ENCODE data around the gene RTN1.

Gene RTN1

DNA sequence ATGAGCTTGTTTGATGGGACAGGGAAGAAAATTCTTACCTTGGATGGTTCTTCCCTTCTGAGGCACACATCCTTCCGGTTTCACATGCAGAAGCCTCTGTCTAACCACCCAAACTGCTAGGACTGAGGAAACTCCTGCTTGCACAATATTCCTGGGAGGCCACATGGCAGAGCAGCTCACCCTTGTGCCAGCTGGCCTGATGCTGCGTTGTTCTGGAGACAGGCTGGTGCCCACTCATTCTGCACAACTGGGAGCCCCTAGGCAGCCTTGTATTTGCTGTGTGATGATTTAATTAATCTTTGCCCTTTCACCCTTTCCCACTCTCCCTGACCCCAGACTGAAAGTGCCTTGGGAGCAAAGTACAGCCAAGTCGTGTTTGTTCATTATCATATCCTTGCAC lies 130.8 kb downstream of the RTN1 start:
- Histone ChIP-seq H3K36me3 (no peaks in the 10 kb centered on the region), H3K27ac (no peak overlapping the region), H3K4me3 (ENCODE audit: low read depth, low read length) (no peak overlapping the region), H3K9me3 (ENCODE audit: severe bottlenecking) (peaks cover 3% of the 10 kb centered on the region), H3K27me3 (ENCODE audit: insufficient read depth, low read depth, severe bottlenecking) (no peaks in the 10 kb centered on the region)
- TF ChIP-seq, protein P1, sequence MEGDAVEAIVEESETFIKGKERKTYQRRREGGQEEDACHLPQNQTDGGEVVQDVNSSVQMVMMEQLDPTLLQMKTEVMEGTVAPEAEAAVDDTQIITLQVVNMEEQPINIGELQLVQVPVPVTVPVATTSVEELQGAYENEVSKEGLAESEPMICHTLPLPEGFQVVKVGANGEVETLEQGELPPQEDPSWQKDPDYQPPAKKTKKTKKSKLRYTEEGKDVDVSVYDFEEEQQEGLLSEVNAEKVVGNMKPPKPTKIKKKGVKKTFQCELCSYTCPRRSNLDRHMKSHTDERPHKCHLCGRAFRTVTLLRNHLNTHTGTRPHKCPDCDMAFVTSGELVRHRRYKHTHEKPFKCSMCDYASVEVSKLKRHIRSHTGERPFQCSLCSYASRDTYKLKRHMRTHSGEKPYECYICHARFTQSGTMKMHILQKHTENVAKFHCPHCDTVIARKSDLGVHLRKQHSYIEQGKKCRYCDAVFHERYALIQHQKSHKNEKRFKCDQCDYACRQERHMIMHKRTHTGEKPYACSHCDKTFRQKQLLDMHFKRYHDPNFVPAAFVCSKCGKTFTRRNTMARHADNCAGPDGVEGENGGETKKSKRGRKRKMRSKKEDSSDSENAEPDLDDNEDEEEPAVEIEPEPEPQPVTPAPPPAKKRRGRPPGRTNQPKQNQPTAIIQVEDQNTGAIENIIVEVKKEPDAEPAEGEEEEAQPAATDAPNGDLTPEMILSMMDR (IDR thresholded peaks at IDR 0.05; ENCODE audit: low read depth, low read length) = no peak
- no peak for DNase-seq

DNA sequence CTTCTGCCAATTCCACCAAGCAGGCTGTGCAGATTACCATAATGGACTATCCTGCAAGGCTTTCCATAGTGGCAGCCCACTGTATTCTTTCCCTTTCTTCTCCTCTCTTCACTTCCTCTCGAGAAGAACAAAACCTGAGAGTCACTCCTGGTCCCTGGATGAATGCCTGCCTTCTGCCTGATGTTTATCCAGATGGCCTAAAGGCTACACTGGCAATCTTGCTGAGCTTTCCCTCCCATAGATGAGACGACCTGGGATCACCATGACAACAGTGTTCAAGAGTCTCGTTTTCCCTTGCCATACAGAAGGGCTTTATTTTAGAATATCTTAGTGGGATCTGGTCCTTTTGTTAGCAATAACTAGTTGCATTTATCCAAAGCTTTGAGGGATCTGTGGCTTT lies 142.3 kb downstream of the RTN1 start:
- H3K36me3 ChIP-seq = 0 out of 2 replicates have a peak, but pooled peaks cover 2% of the 10 kb centered on the region
- TF ChIP-seq, protein P1 (IDR thresholded peaks at IDR 0.05; ENCODE audit: low read depth, low read length) = no peak
- no peak overlapping the region for H3K27ac ChIP-seq
- H3K27me3 ChIP-seq (ENCODE audit: insufficient read depth, low read depth, severe bottlenecking) = no peaks in the 10 kb centered on the region
- peak; percentile 37 for DNase-seq
- H3K9me3 ChIP-seq (ENCODE audit: severe bottlenecking) = no peaks in the 10 kb centered on the region
- no peak overlapping the region for H3K4me3 ChIP-seq (ENCODE audit: low read depth, low read length)

DNA sequence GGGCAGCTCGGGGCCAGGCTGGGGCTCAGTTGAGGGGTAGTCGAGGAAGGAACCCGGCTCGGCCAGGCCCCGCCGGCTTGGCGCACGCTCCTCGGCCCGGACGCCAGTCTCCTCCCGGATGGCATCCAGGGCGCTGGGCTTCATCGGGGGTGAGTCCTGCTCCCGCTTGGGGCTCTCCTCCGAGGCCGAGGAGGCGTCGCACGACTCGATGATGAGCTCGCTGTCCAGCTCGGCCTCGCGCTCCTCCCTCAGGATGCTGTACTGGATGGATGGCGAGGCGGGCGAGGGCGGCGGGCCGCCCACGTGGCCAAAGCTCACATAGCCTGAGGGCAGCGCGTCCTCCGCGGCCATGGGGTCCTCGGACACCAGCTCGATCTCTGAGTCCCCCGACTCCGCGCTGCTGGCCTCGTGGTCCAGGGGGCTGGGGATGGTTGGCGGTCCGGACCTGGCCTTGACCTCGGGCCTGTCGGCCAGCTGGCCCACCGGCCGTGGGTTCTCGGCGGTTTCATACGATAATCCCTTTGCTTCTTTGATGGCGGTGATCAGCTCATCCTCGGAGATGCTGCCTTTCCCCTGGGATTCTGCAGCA lies 143.4 kb downstream of the RTN1 start:
- H3K27me3 ChIP-seq (ENCODE audit: insufficient read depth, low read depth, severe bottlenecking) = no peaks in the 10 kb centered on the region
- H3K27ac ChIP-seq = peak overlapping the region; percentile 33
- H3K9me3 ChIP-seq (ENCODE audit: severe bottlenecking) = no peaks in the 10 kb centered on the region
- no peak overlapping the region for H3K4me3 ChIP-seq (ENCODE audit: low read depth, low read length)
- TF ChIP-seq, protein P1 (IDR thresholded peaks at IDR 0.05; ENCODE audit: low read depth, low read length) = no peak
- DNase-seq = peak; percentile 48
- 0 out of 2 replicates have a peak, but pooled peaks cover 2% of the 10 kb centered on the region for H3K36me3 ChIP-seq

DNA sequence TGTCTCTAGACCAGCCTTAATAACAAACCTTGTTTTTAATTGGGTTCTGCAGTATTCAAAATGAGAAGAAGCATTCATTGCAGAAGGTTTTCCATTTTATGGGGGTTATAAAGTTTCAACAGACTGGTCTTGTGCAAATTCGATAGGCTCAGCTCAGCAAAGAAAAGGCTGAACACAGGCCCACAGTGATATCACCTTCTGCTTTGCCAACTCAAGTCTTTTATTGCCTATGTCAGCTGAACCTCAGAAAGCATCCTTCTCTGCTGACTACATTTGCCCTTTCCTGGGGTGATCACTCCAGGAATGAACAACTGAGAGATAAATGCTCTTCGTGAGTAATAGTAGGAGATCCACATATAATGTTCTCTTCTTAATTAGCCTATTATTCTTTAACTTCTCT lies 159.5 kb downstream of the RTN1 start:
- Histone ChIP-seq H3K36me3 (no peaks in the 10 kb centered on the region), H3K4me3 (ENCODE audit: low read depth, low read length) (no peak overlapping the region), H3K9me3 (ENCODE audit: severe bottlenecking) (no peaks in the 10 kb centered on the region), H3K27ac (no peak overlapping the region), H3K27me3 (ENCODE audit: insufficient read depth, low read depth, severe bottlenecking) (no peaks in the 10 kb centered on the region)
- no peak for DNase-seq
- TF ChIP-seq, protein P1 (IDR thresholded peaks at IDR 0.05; ENCODE audit: low read depth, low read length) = no peak

DNA sequence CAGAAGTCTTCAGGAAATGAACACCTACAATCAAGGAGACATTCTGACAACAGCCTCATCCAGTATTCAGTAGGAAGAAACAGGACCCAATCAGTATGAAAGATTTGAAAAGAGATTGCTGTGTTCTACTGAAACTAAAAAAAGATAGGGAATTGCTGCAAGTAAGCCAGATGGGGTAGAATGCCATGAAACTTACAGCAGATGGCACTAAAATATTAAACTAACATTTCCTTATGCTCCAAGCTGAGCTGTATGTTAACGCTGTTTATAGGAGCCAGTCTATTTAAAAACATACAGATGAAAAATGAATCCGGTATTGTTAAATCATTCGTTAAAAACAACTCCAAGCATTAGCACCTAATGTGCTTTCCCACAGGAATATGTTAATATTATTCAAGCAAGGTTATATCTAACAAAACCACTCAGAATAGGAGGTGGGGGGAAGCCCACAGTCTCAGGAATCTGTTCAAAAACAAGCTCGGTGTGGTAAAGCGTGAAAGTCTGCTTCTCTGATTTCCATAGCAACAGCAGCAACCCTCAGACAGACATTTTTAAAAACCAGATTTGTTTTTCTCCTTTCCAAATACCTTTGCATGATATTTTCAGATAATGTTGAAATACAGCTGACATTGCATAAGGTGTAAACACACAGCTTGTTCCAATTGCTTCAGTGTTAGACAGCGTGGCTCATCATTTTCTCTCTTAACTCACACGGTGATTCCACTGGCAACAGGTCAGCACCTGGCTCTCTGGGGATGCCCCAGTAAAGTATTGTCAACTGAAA lies 162.6 kb downstream of the RTN1 start:
- TF ChIP-seq, protein P1 (IDR thresholded peaks at IDR 0.05; ENCODE audit: low read depth, low read length) = peak; percentile 20; the same call in 1 of the 2 replicates
- no peak for DNase-seq
- no peaks in the 10 kb centered on the region for H3K9me3 ChIP-seq (ENCODE audit: severe bottlenecking)
- H3K27me3 ChIP-seq (ENCODE audit: insufficient read depth, low read depth, severe bottlenecking) = no peaks in the 10 kb centered on the region
- no peak overlapping the region for H3K27ac ChIP-seq
- H3K36me3 ChIP-seq = no peaks in the 10 kb centered on the region
- H3K4me3 ChIP-seq (ENCODE audit: low read depth, low read length) = no peak overlapping the region
